ENCODE measurements around the gene POLR2F.

POLR2F gene

GRCh38 chr22:37907036-37907954 is 46.2 kb upstream of the POLR2F start (continued):
- TF ChIP-seq GLI4 (tag by site-specific recombination; IDR thresholded peaks at IDR 0.05): no peak

GRCh38 chr22:37909766-37910165 is 43.7 kb upstream of the POLR2F start:
- H3K4me3 ChIP-seq (ENCODE audit: low read depth, low read length): no peak overlapping the region
- TF ChIP-seq ZNF10 (tag by site-specific recombination; IDR thresholded peaks at IDR 0.05) (no peak), ZFP69B (tag by site-specific recombination; IDR thresholded peaks at IDR 0.05) (0 out of 2 replicates have a peak, but pooled peaks have one; percentile 35), ZEB2 (tag by site-specific recombination; IDR thresholded peaks at IDR 0.05) (no peak)
- peaks cover 10% of the 10 kb centered on the region; the same call in 1 of the 2 replicates for H3K4me1 ChIP-seq (ENCODE audit: control insufficient read depth, insufficient read depth, low read length)
- CTCF ChIA-PET: interaction anchor here (0.9 to 1.2 kb wide), 2 partner anchors 24 to 46 kb away, joined by 3 to 7 read pairs; no protein-coding TSS in a partner anchor
- no peaks in the 10 kb centered on the region for H3K9me3 ChIP-seq (ENCODE audit: control insufficient read depth, insufficient read depth, low read depth, low read length)
- POLR2A ChIA-PET: interaction anchor here (1.2 kb wide), 1 partner anchor 11 kb away, joined by 3 read pairs; no protein-coding TSS in a partner anchor
- no peak overlapping the region for H3K27ac ChIP-seq (ENCODE audit: extremely low read depth, low read depth, low read length)
- peaks cover 14 to 49% of the 10 kb centered on the region in 2 experiments; a peak in 2 of 3 replicates for H3K36me3 ChIP-seq (ENCODE audit: control insufficient read depth in 2 of 2, insufficient read depth in 1 of 2, low read length in 2 of 2)

GRCh38 chr22:37910890-37911672 is 42.4 kb upstream of the POLR2F start:
- no peak overlapping the region for H3K27ac ChIP-seq (ENCODE audit: extremely low read depth, low read depth, low read length)
- H3K9me3 ChIP-seq (ENCODE audit: control insufficient read depth, insufficient read depth, low read depth, low read length): no peaks in the 10 kb centered on the region
- peaks cover 4% of the 10 kb centered on the region; the same call in 1 of the 2 replicates for H3K4me1 ChIP-seq (ENCODE audit: control insufficient read depth, insufficient read depth, low read length)
- ChIA-PET POLR2A (interaction anchor here (0.6 to 1.2 kb wide), 2 partner anchors 13 to 26 kb away, joined by 3 to 5 read pairs; no protein-coding TSS in a partner anchor), CTCF (interaction anchor here (0.6 kb wide), 1 partner anchor 25 kb away, joined by 7 read pairs; no protein-coding TSS in a partner anchor)
- H3K36me3 ChIP-seq (ENCODE audit: control insufficient read depth in 2 of 2, insufficient read depth in 1 of 2, low read length in 2 of 2): peaks cover 24 to 61% of the 10 kb centered on the region in 2 experiments; a peak in 2 of 3 replicates
- TF ChIP-seq GLIS1 (tag by site-specific recombination; IDR thresholded peaks at IDR 0.05) (peak; percentile 78), ZNF692 (tag by site-specific recombination; IDR thresholded peaks at IDR 0.05) (0 out of 2 replicates have a peak, but pooled peaks have one; percentile 35), ZBTB7A (tag by site-specific recombination; IDR thresholded peaks at IDR 0.05; ENCODE audit: low read depth) (no peak), ZIC2 (tag by site-specific recombination; IDR thresholded peaks at IDR 0.05) (peak; percentile 82), GLIS2 (tag by site-specific recombination; IDR thresholded peaks at IDR 0.05) (peak; percentile 35; the same call in 1 of the 2 replicates), ZNF394 (tag by site-specific recombination; IDR thresholded peaks at IDR 0.05; ENCODE audit: borderline replicate concordance) (no peak)
- no peak overlapping the region for H3K4me3 ChIP-seq (ENCODE audit: low read depth, low read length)

GRCh38 chr22:37911697-37912096 is 41.8 kb upstream of the POLR2F start:
- TF ChIP-seq ZNF169 (tag by site-specific recombination; IDR thresholded peaks at IDR 0.05) (no peak), ZNF580 (tag by site-specific recombination; IDR thresholded peaks at IDR 0.05) (no peak), YY1 (tag by site-specific recombination; IDR thresholded peaks at IDR 0.05) (no peak), ZFHX2 (tag by site-specific recombination; conservative IDR thresholded peaks at IDR 0.05) (no peak), ZBTB48 (tag by site-specific recombination; IDR thresholded peaks at IDR 0.05) (no peak)
- peaks cover 4% of the 10 kb centered on the region; the same call in 1 of the 2 replicates for H3K4me1 ChIP-seq (ENCODE audit: control insufficient read depth, insufficient read depth, low read length)
- CTCF ChIA-PET: no interaction called here
- no peak overlapping the region for H3K27ac ChIP-seq (ENCODE audit: extremely low read depth, low read depth, low read length)
- POLR2A ChIA-PET: interaction anchor here (0.6 kb wide), 1 partner anchor 27 kb away, joined by 5 read pairs; no protein-coding TSS in a partner anchor
- H3K36me3 ChIP-seq (ENCODE audit: control insufficient read depth in 2 of 2, insufficient read depth in 1 of 2, low read length in 2 of 2): peaks cover 25 to 67% of the 10 kb centered on the region in 2 experiments; a peak in 2 of 3 replicates
- H3K9me3 ChIP-seq (ENCODE audit: control insufficient read depth, insufficient read depth, low read depth, low read length): no peaks in the 10 kb centered on the region
- H3K4me3 ChIP-seq (ENCODE audit: low read depth, low read length): no peak overlapping the region
